BLaER1 treated with 17β-estradiol and CSF1 and Interleukin-3, amounts not matched to agents 10 nM and 100 nM (cell line): ENCODE data around the gene CTXND2.
A peak's percentile ranks its signal among the peaks of the same experiment; 100 is the strongest.

Experiments used
- H3K27ac ChIP-seq, 11 experiments: shearing (Covaris generic); formaldehyde crosslinking; 2 replicates each; pipeline ENCODE4 v1.8.1; 2022
- H3K27me3 ChIP-seq, 11 experiments: shearing (Covaris generic); formaldehyde crosslinking; 2 replicates each; pipeline ENCODE4 v1.8.1; 2022
- H3K36me3 ChIP-seq, 11 experiments: shearing (Covaris generic); formaldehyde crosslinking; 2 replicates each; pipeline ENCODE4 v1.8.1; 2022
- H3K4me1 ChIP-seq, 10 experiments: shearing (Covaris generic); formaldehyde crosslinking; 2 replicates each; pipeline ENCODE4 v1.8.1; 2022
- H3K4me2 ChIP-seq, 11 experiments: shearing (Covaris generic); formaldehyde crosslinking; 2 replicates each; pipeline ENCODE4 v1.8.1; 2022
- H3K4me3 ChIP-seq, 10 experiments: shearing (Covaris generic); formaldehyde crosslinking; 2 replicates each; pipeline ENCODE4 v1.8.1; 2022
- H3K9ac ChIP-seq, 11 experiments: shearing (Covaris generic); formaldehyde crosslinking; 2 replicates each; pipeline ENCODE4 v1.8.1; 2022
- H3K9me3 ChIP-seq, 11 experiments: shearing (Covaris generic); formaldehyde crosslinking; replicated peaks in 1 of 11; 2 replicates each; pipeline ENCODE4 v1.8.1; 2022
- H4K20me1 ChIP-seq, 11 experiments: shearing (Covaris generic); formaldehyde crosslinking; 2 replicates each; pipeline ENCODE4 v1.8.1; 2022
- Cebpa-rat ChIP-seq, 11 experiments: shearing (Covaris generic); IDR thresholded peaks; 2 replicates each; pipeline ENCODE4 v1.8.1; 2022

CTXND2 gene

DNA sequence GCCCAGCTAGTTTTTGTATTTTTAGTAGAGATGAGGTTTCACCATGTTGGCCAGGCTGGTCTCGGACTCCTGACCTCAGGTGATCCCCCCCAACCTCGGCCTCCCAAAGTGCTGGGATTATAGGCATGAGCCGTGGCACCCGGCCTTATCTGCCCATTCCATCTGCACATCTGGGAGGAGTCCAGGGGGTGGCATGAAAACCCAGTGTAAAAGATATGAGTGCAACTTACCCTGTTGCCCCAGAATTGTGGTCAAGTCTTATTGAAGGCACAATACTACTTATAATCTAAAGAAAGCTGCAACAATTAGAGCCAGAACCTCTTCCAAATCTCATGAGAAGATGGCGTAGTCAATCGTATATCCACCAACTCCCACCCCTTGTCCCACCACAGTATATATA is 18.4 kb downstream of the CTXND2 start:
- Histone ChIP-seq H3K4me2 (no peak overlapping the region), H3K4me1 (peaks cover 0 to 9% (median 4%) of the 10 kb centered on the region in 10 experiments; a peak in 9 of 20 replicates), H4K20me1 (no peaks in the 10 kb centered on the region), H3K9ac (no peak overlapping the region), H3K9me3 (peaks cover 11 to 27% (median 18%) of the 10 kb centered on the region in 11 experiments; a peak in 20 of 22 replicates), H3K36me3 (0 out of 22 replicates have a peak, but pooled peaks cover 0 to 4% (median 0%) of the 10 kb centered on the region in 11 experiments), H3K27ac (no peak overlapping the region), H3K4me3 (no peak overlapping the region), H3K27me3 (no peaks in the 10 kb centered on the region)
- no peak for TF ChIP-seq Cebpa-rat (IDR thresholded peaks at IDR 0.05)

DNA sequence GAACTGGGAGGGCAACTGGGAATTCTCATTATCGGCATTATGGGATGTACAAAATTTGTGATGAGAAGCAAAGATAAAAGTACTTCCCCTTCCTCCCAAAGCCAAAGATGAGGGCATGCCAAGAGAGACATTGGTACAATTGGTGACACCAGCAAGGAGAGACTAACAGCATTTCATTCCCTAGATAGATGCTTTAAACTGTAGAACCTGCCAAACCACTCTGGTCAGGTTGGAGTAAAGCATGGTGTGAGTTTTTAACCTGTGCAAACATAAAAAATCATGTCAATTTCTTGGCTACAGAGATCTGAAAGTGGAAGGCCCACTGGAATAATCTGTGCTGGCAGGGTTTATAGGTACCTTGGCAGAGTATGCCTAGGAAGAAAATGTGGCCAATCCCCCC is 19.4 kb downstream of the CTXND2 start:
- H3K9ac ChIP-seq, result no peak overlapping the region
- H3K27ac ChIP-seq, result no peak overlapping the region
- no peak overlapping the region for H3K4me3 ChIP-seq
- TF ChIP-seq Cebpa-rat (IDR thresholded peaks at IDR 0.05), result no peak
- H3K4me2 ChIP-seq, result no peak overlapping the region
- H3K9me3 ChIP-seq, result peaks cover 21 to 35% (median 28%) of the 10 kb centered on the region in 11 experiments; a peak in 21 of 22 replicates
- H4K20me1 ChIP-seq, result no peaks in the 10 kb centered on the region
- H3K36me3 ChIP-seq, result 0 out of 22 replicates have a peak, but pooled peaks cover 0 to 4% (median 0%) of the 10 kb centered on the region in 11 experiments
- H3K4me1 ChIP-seq, result peaks cover 0 to 13% (median 5%) of the 10 kb centered on the region in 10 experiments; a peak in 9 of 20 replicates
- no peaks in the 10 kb centered on the region for H3K27me3 ChIP-seq

DNA sequence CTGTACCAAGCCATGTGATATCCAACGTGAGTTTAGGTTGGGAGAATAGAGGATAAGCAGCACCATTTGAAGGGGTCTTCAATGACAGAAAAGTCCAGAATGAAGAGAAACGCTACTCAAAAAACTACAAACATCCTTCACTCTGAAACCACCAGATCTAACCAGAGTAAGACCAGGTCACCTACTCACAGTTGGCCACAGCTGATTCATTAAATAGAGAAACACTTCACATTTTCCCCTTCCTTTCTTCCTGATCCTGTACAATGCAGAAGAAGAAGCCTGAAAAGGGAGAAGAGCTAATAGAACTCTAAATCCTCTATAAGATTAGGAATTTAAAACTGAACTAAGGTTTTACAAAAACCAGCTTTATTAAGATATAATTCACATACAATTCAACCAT is 19.9 kb downstream of the CTXND2 start:
- Histone ChIP-seq H3K4me1 (peaks cover 0 to 13% (median 5%) of the 10 kb centered on the region in 10 experiments; a peak in 9 of 20 replicates), H3K36me3 (0 out of 22 replicates have a peak, but pooled peaks cover 0 to 4% (median 0%) of the 10 kb centered on the region in 11 experiments), H3K27me3 (no peaks in the 10 kb centered on the region), H4K20me1 (no peaks in the 10 kb centered on the region), H3K27ac (no peak overlapping the region), H3K4me3 (no peak overlapping the region), H3K4me2 (no peak overlapping the region), H3K9me3 (peaks cover 23 to 40% (median 32%) of the 10 kb centered on the region in 11 experiments; a peak in 21 of 22 replicates), H3K9ac (no peak overlapping the region)
- TF ChIP-seq Cebpa-rat (IDR thresholded peaks at IDR 0.05), result no peak

DNA sequence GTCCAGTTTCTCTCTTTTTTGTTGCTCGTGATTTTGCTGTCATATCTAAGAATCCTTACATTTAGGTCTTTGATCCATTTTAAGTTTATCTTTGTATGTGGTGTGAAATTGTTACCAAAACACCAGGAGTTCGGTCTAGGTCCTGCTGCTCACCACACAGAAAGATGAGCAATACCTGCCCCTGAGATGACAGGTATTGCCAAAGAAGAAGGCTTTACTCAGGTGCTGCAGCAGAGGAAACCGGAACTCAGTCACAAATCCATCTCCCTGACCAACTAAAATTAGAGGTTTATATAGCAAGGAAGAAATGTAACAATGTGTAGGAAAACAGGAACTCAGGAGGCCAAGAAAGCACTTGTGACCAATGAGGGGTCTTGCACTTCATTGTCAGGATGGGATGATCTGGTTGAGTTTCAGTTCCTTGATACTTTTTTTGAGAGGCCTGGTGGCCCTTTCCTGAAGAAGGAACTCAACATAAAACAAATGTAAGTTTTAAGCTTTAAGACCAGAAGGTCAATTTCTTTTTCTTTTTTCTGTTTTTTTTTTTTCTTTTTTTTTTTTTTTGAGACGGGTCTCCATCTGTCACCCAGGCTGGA is 22.7 kb downstream of the CTXND2 start:
- Histone ChIP-seq H3K4me3 (no peak overlapping the region; a peak in 1 of 20 replicates), H3K36me3 (0 out of 22 replicates have a peak, but pooled peaks cover 0 to 4% (median 0%) of the 10 kb centered on the region in 11 experiments), H3K9me3 (peaks cover 23 to 52% (median 34%) of the 10 kb centered on the region in 11 experiments; a peak in 21 of 22 replicates), H3K4me1 (peaks cover 0 to 13% (median 5%) of the 10 kb centered on the region in 10 experiments; a peak in 9 of 20 replicates), H3K4me2 (peak overlapping the region in 5 of 11 experiments; percentile 43 to 59 (median 55); a peak in 9 of 22 replicates), H3K27ac (no peak overlapping the region; a peak in 1 of 22 replicates), H4K20me1 (no peaks in the 10 kb centered on the region), H3K9ac (no peak overlapping the region), H3K27me3 (no peaks in the 10 kb centered on the region)
- no peak for TF ChIP-seq Cebpa-rat (IDR thresholded peaks at IDR 0.05)

DNA sequence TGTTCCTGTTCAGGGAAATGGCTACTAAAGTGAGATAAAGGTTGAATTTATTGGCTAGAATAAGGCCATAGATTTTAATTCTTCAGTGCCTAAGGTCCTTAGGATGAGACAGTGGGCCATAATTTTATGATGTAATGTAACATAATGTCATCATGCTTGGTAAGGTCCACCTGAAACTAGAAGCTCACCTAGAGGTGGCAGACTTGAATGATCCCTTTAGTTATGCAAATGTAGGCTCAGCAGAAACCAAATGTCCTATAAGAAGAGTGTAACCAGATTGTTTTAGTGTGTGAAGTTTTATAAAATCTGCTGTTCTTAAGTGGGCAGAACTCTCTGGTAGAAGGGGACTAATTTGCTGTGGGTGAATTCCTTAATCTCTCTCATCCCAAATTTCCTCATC is 25.7 kb downstream of the CTXND2 start:
- no peaks in the 10 kb centered on the region for H4K20me1 ChIP-seq
- peaks cover 23 to 52% (median 34%) of the 10 kb centered on the region in 11 experiments; a peak in 21 of 22 replicates for H3K9me3 ChIP-seq
- H3K27me3 ChIP-seq, result no peaks in the 10 kb centered on the region
- peaks cover 0 to 13% (median 5%) of the 10 kb centered on the region in 10 experiments; a peak in 9 of 20 replicates for H3K4me1 ChIP-seq
- TF ChIP-seq Cebpa-rat (IDR thresholded peaks at IDR 0.05), result no peak
- H3K4me2 ChIP-seq, result no peak overlapping the region
- no peak overlapping the region for H3K27ac ChIP-seq
- 0 out of 22 replicates have a peak, but pooled peaks cover 0 to 4% (median 0%) of the 10 kb centered on the region in 11 experiments for H3K36me3 ChIP-seq
- no peak overlapping the region for H3K9ac ChIP-seq
- no peak overlapping the region for H3K4me3 ChIP-seq

DNA sequence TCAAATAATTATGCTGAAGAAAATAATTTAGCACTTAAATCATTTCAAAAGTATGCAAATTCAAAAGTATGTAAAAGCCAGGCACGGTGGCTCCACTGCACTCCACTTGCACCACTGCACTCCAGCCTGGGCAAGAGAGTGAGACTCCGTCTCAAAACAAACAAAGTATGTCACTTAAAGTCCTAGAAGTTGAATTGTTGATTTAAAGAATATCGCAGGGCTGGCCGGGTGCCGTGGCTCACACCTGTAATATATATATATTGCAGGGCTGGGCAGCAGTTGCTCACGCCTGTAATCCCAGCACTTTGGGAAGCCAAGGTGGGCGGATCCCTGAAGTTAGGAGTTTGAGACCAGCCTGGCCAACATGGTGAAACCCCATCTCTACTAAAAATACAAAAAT is 30.5 kb downstream of the CTXND2 start:
- no peak for TF ChIP-seq Cebpa-rat (IDR thresholded peaks at IDR 0.05)
- Histone ChIP-seq H3K4me2 (no peak overlapping the region), H3K4me1 (0 out of 20 replicates have a peak, but pooled peaks cover 0 to 3% (median 0%) of the 10 kb centered on the region in 10 experiments), H3K36me3 (no peaks in the 10 kb centered on the region), H3K9me3 (peaks cover 0 to 12% (median 0%) of the 10 kb centered on the region in 11 experiments; a peak in 5 of 22 replicates), H3K4me3 (no peak overlapping the region), H4K20me1 (no peaks in the 10 kb centered on the region), H3K27me3 (no peaks in the 10 kb centered on the region), H3K27ac (no peak overlapping the region), H3K9ac (no peak overlapping the region)

DNA sequence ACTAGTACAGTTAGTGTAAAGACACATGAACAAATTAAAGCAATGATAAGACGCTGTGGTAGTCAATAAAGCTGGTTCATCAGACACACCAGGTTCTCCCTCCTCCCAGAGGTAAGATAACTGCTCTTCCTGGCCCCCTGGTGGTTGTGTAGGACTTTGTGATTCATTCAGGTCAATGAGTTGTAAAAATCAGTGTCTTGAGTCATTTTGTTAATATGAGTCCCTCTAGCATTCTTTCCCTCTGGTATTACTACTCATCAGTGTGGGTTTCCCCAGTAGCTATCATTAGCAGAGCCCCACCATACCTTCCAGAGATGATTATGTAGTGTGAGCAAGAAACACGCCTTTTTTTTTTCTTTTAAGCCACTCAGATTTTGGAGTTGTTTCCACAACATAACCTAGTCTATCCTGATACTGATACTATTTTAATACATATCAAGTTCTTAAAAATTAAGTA is 35.6 kb downstream of the CTXND2 start:
- H3K36me3 ChIP-seq, result peaks cover 0 to 5% (median 2%) of the 10 kb centered on the region in 11 experiments; a peak in 18 of 22 replicates
- H3K27ac ChIP-seq, result no peak overlapping the region
- H3K4me3 ChIP-seq, result no peak overlapping the region
- H3K27me3 ChIP-seq, result no peaks in the 10 kb centered on the region
- H4K20me1 ChIP-seq, result no peaks in the 10 kb centered on the region
- no peaks in the 10 kb centered on the region; a peak in 1 of 22 replicates for H3K9me3 ChIP-seq
- TF ChIP-seq Cebpa-rat (IDR thresholded peaks at IDR 0.05), result no peak
- no peak overlapping the region for H3K4me2 ChIP-seq
- H3K9ac ChIP-seq, result no peak overlapping the region
- H3K4me1 ChIP-seq, result peaks cover 7 to 17% (median 9%) of the 10 kb centered on the region in 10 experiments; a peak in 18 of 20 replicates

DNA sequence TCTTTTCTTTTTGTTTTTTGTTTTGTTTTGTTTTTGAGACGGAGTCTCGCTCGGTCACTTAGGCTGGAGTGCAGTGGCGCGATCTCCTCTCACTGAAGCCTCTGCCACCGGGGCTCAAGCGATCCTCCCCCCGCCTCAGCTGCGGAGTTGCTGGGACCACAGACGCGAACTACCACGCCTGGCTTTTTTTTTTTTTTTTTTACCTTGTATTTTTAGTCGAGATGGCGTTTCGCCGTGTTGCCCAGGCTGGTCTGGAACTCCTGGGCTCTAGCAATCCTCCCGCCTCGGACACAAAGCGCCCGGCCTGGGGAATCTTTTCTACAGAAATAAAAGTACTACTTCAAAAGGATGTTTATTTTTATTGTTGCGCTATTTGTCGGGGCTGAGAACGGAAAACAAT is 38.1 kb downstream of the CTXND2 start:
- Histone ChIP-seq H3K4me3 (no peak overlapping the region), H3K27me3 (no peaks in the 10 kb centered on the region), H4K20me1 (no peaks in the 10 kb centered on the region), H3K9me3 (peaks cover 3 to 19% (median 8%) of the 10 kb centered on the region in 11 experiments), H3K36me3 (peaks cover 23 to 30% (median 27%) of the 10 kb centered on the region in 11 experiments), H3K4me1 (peaks cover 12 to 21% (median 15%) of the 10 kb centered on the region in 10 experiments; a peak in 19 of 20 replicates), H3K9ac (no peak overlapping the region), H3K4me2 (peak overlapping the region in 1 of 11 experiments; percentile 56; a peak in 3 of 22 replicates), H3K27ac (no peak overlapping the region)
- no peak for TF ChIP-seq Cebpa-rat (IDR thresholded peaks at IDR 0.05)

DNA sequence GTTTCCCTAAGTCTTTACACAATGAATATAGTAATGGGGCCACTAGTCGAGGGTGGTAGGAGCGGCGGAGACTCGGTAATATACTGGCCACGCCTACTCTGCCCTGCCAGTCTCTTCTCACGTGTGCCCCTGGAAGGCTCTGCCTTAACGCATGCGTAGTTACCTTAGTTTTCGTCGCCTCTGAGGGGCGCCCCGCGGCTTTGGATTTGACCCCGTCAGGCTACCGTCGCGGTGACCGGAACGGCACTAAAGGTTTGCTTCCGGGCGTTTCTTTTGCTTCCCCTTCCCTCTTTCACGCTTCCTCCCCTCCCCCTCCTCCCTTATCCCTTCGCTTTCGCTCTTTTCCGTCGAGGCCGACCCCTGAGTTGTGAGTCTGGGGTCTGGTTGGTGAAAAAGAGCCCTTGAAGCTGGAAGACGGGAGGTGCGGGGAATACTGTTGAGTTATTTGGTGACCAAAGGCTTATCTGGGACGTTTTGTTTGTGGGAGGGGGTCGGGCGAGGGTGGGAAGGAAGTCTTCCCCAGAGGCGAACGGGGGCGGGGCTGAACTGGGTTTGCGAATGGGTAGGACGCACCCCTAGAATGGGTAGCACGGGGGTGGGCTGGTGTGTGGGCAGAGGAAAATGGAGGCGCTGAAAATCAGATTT is 39.3 kb downstream of the CTXND2 start, which contains the start of gene SETDB1:
Gene SETDB1, plus strand, starts transcription at position 267 of the 645 bp plus-strand sequence. CDS start 1,352 bp downstream, outside the sequence.
- peak within 1 kb of the TSS; percentile 89 to 99 (median 96) for H3K27ac ChIP-seq
- peaks cover 12 to 21% (median 15%) of the 10 kb centered on the region in 10 experiments; a peak in 19 of 20 replicates for H3K4me1 ChIP-seq
- H4K20me1 ChIP-seq, result no peaks in the 10 kb centered on the region
- H3K4me2 ChIP-seq, result peak within 1 kb of the TSS; percentile 72 to 89 (median 85)
- no peaks in the 10 kb centered on the region for H3K27me3 ChIP-seq
- TF ChIP-seq Cebpa-rat (IDR thresholded peaks at IDR 0.05), result no peak
- peak within 1 kb of the TSS; percentile 65 to 86 (median 74) for H3K4me3 ChIP-seq
- peaks cover 15 to 30% (median 20%) of the 10 kb centered on the region in 11 experiments for H3K9me3 ChIP-seq
- H3K36me3 ChIP-seq, result peaks cover 34 to 42% (median 38%) of the 10 kb centered on the region in 11 experiments
- H3K9ac ChIP-seq, result peak within 1 kb of the TSS; percentile 86 to 98 (median 94)
